GM18909 (cell line): ENCODE data around the gene SLAMF8.

Source experiments
- ATAC-seq: cut with Tn5 transposase; IDR thresholded peaks from one replicate; pipeline ENCODE4 v1.9.1; 2021; ENCODE audit warnings: mild to moderate bottlenecking; ENCODE audit not compliant: unreplicated experiment, poor library complexity

The SLAMF8 gene

GRCh38 chr1:159868766-159869165, 42.1 kb downstream of the SLAMF8 start:
- ATAC-seq, result no peak

GRCh38 chr1:159869173-159869572, 42.5 kb downstream of the SLAMF8 start:
- no peak for ATAC-seq

- no peak for ATAC-seq
Measured at GRCh38 chr1:159869607-159870006, 42.9 kb downstream of the SLAMF8 start.

- no peak for ATAC-seq
Measured at GRCh38 chr1:159870704-159871103, 44.0 kb downstream of the SLAMF8 start.

GRCh38 chr1:159872891-159873290, 46.2 kb downstream of the SLAMF8 start:
- no peak for ATAC-seq

GRCh38 chr1:159873530-159874143, 47.0 kb downstream of the SLAMF8 start:
- ATAC-seq, result no peak

- ATAC-seq, result no peak
Measured at GRCh38 chr1:159877695-159878444, 51.2 kb downstream of the SLAMF8 start.

GRCh38 chr1:159879136-159879535, 52.5 kb downstream of the SLAMF8 start:
- no peak for ATAC-seq

GRCh38 chr1:159879977-159880376, 53.3 kb downstream of the SLAMF8 start:
- no peak for ATAC-seq

- no peak for ATAC-seq
Measured at GRCh38 chr1:159880430-159880829, 53.8 kb downstream of the SLAMF8 start.

GRCh38 chr1:159881622-159882526, 55.2 kb downstream of the SLAMF8 start:
- no peak for ATAC-seq

- ATAC-seq, result no peak
Measured at GRCh38 chr1:159882527-159882862, 55.8 kb downstream of the SLAMF8 start.

GRCh38 chr1:159883134-159883533, 56.5 kb downstream of the SLAMF8 start:
- ATAC-seq, result no peak

- no peak for ATAC-seq
Measured at GRCh38 chr1:159884296-159884695, 57.6 kb downstream of the SLAMF8 start.
